Measurements from ENCODE around the gene CD200. TPM values are rescaled to one million over a fixed set of nuclear protein-coding genes. Genes with fewer than 3 reads are reported as not detected.

CD200 gene
- total and polyA plus RNA-seq, 11 donors, result 0.26 to 23.9 (median 0.81) TPM

GRCh38 chr3:112338021-112338726 lies 5.2 kb downstream of the CD200 start:
- TF ChIP-seq CTCF (IDR thresholded peaks at IDR 0.05), result no peak
- no peak for TF ChIP-seq POLR2A (IDR thresholded peaks at IDR 0.05)
- DNase-seq, result no peak
- peaks cover 0 to 1% (median 0%) of the 10 kb centered on the region in 12 donors for H3K9me3 ChIP-seq
- no peak overlapping the region for H3K4me3 ChIP-seq
- H3K27me3 ChIP-seq, result peaks cover 0 to 2% (median 0%) of the 10 kb centered on the region in 9 donors
- WGBS, 4 donors, result 81 to 84% (median 82%) methylated on average over 6 of the region's 6 CpGs
- H3K4me1 ChIP-seq, result peaks cover 0 to 20% (median 0%) of the 10 kb centered on the region in 12 donors
- H3K36me3 ChIP-seq, result no peaks in the 10 kb centered on the region
- no peak overlapping the region for H3K27ac ChIP-seq
- intact Hi-C loops (cut with DNase I), result no loop called here
- no peak for ATAC-seq

GRCh38 chr3:112338727-112339056 lies 5.7 kb downstream of the CD200 start:
- Histone ChIP-seq H3K27ac (no peak overlapping the region), H3K9me3 (peaks cover 0 to 7% (median under 1%) of the 10 kb centered on the region in 12 donors), H3K27me3 (no peaks in the 10 kb centered on the region), H3K4me3 (no peak overlapping the region), H3K36me3 (no peaks in the 10 kb centered on the region), H3K4me1 (peaks cover 0 to 20% (median 0%) of the 10 kb centered on the region in 12 donors)
- 69 to 87% (median 81%) methylated on average over 2 of the region's 2 CpGs for WGBS, 4 donors
- DNase-seq (no peak), ATAC-seq (no peak)
- intact Hi-C loops (cut with DNase I), result no loop called here
- no peak for TF ChIP-seq CTCF (IDR thresholded peaks at IDR 0.05)
- TF ChIP-seq POLR2A (IDR thresholded peaks at IDR 0.05), result no peak

- Histone ChIP-seq H3K4me1 (peaks cover 0 to 20% (median 0%) of the 10 kb centered on the region in 12 donors), H3K9me3 (peaks cover 0 to 11% (median 1%) of the 10 kb centered on the region in 12 donors), H3K36me3 (no peaks in the 10 kb centered on the region), H3K4me3 (no peak overlapping the region), H3K27me3 (no peaks in the 10 kb centered on the region), H3K27ac (no peak overlapping the region)
- DNase-seq, result no peak
- no peak for ATAC-seq
- intact Hi-C loops (cut with DNase I), result no loop called here
- no peak for TF ChIP-seq POLR2A (IDR thresholded peaks at IDR 0.05)
- TF ChIP-seq CTCF (IDR thresholded peaks at IDR 0.05), result no peak
Measured at GRCh38 chr3:112339134-112339533, 6.2 kb downstream of the CD200 start.

- peaks cover 0 to 20% (median 0%) of the 10 kb centered on the region in 12 donors for H3K4me1 ChIP-seq
- peaks cover 0 to 5% (median 0%) of the 10 kb centered on the region in 9 donors for H3K36me3 ChIP-seq
- DNase-seq, result no peak
- ATAC-seq, result no peak
- no peak overlapping the region for H3K27ac ChIP-seq
- WGBS, 4 donors, result 80 to 90% (median 85%) methylated on average over 2 of the region's 2 CpGs
- intact Hi-C loops (cut with DNase I), result no loop called here
- H3K9me3 ChIP-seq, result peaks cover 0 to 15% (median 1%) of the 10 kb centered on the region in 12 donors
- H3K4me3 ChIP-seq, result no peak overlapping the region
- H3K27me3 ChIP-seq, result no peaks in the 10 kb centered on the region
- TF ChIP-seq POLR2A (IDR thresholded peaks at IDR 0.05), result no peak
- no peak for TF ChIP-seq CTCF (IDR thresholded peaks at IDR 0.05)
Measured at GRCh38 chr3:112339609-112340008, 6.7 kb downstream of the CD200 start.

Measured in heart left ventricle (tissue), 16 donors.